Right lobe of liver (tissue), 4 donors: Measurements from ENCODE around the gene DNMBP.

Experiments
- CTCF ChIP-seq, 4 donors: fragments of 200-600 bp in 3 of 4; fragments of 450-650 bp in 1 of 4; IDR thresholded peaks; one replicate each; pipeline versions ENCODE4 v1.5.1 to v1.8.0; 2016 to 2022; ENCODE audit warnings: antibody characterized with exemption in 4 of 4, mild to moderate bottlenecking in 2 of 4
- POLR2A ChIP-seq: fragments of 450-650 bp; IDR thresholded peaks from one replicate; pipeline ENCODE4 v1.6.1; 2017; ENCODE audit warnings: antibody characterized with exemption, mild to moderate bottlenecking
- donor health status: DM: no; HTN: no; CAD: no.
- donor health status: DM: no; HTN: no; CAD: no.
- donor health status: DM: no; HTN: yes; CAD: no.

- TF ChIP-seq CTCF (IDR thresholded peaks at IDR 0.05) (no peak), POLR2A (no peak)
These were observed 181.8 kb downstream of the DNMBP start for GRCh38 chr10:99827936-99828335.
